ENCODE data around the gene DGKZ.
"Not testable (repeated sequence)": the region's sequence is repeated elsewhere in the genome, so short reads cannot be mapped to it uniquely, and the experiment has no call there.

Gene DGKZ

GRCh38 chr11:46363455-46364005, 16.3 kb downstream of the DGKZ start:
- H3K27me3 Mint-ChIP-seq = no peaks in the 10 kb centered on the region
- H3K9me3 Mint-ChIP-seq = no peaks in the 10 kb centered on the region
- no peak for DNase-seq
- peak overlapping the region; percentile 96 for H3K27ac Mint-ChIP-seq
- no peak overlapping the region for H3K4me3 Mint-ChIP-seq
- H3K4me1 Mint-ChIP-seq (ENCODE audit: low read depth) = peaks cover 75% of the 10 kb centered on the region
- peaks cover 41% of the 10 kb centered on the region for H3K36me3 Mint-ChIP-seq (ENCODE audit: low read depth)

DNA sequence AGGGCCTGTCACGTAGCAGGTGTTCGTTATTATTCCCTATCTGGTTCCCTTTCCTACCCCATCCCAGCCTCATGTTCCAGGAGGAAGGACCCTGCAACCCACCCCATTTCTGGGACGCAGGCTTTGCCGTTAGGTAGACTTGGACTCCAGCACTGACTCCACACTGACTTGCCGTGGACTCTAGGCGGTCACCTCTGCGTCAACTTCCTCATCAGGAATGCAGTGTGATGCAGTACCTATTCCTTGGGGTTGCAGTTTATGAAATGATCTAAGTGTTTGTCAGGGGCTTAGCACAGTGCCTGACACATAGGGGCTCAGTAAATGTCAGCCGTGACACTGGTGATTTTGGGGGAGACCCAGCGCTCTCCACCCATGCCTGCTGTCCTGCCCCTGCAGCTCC, 16.8 kb downstream of the DGKZ start:
- Mint-ChIP-seq H3K4me3 (no peak overlapping the region), H3K4me1 (ENCODE audit: low read depth) (peaks cover 72% of the 10 kb centered on the region), H3K27me3 (no peaks in the 10 kb centered on the region), H3K36me3 (ENCODE audit: low read depth) (peaks cover 47% of the 10 kb centered on the region), H3K9me3 (no peaks in the 10 kb centered on the region), H3K27ac (peak overlapping the region; percentile 96)
- DNase-seq = no peak

DNA sequence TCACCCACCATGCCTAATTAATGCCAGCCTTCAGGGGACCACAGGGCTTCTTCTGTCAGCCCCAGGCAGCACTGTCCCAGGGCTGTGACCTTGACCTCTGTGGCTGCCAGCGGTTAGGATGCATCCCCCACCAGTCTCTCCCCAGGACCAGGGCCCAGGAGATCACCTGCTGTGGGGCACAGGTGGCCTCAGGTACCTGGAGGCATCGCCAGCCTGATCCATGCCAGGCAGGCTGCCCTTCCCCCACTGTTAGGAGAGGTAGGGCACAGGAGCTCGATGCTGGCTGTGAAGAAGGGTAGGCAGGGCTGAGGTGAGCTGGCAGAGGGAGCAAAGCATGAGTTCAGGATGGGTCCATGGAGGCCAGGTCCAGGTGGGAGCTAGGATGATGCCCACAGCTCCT, 17.5 kb downstream of the DGKZ start:
- H3K36me3 Mint-ChIP-seq (ENCODE audit: low read depth) = peaks cover 54% of the 10 kb centered on the region
- peaks cover 77% of the 10 kb centered on the region for H3K4me1 Mint-ChIP-seq (ENCODE audit: low read depth)
- H3K4me3 Mint-ChIP-seq = no peak overlapping the region
- H3K27me3 Mint-ChIP-seq = no peaks in the 10 kb centered on the region
- H3K9me3 Mint-ChIP-seq = no peaks in the 10 kb centered on the region
- DNase-seq = no peak
- H3K27ac Mint-ChIP-seq = peak overlapping the region; percentile 96

- peaks cover 66% of the 10 kb centered on the region for H3K4me1 Mint-ChIP-seq (ENCODE audit: low read depth)
- H3K27ac Mint-ChIP-seq = peak overlapping the region; percentile 96
- H3K36me3 Mint-ChIP-seq (ENCODE audit: low read depth) = peaks cover 64% of the 10 kb centered on the region
- H3K9me3 Mint-ChIP-seq = no peaks in the 10 kb centered on the region
- no peak overlapping the region for H3K4me3 Mint-ChIP-seq
- DNase-seq = no peak
- H3K27me3 Mint-ChIP-seq = no peaks in the 10 kb centered on the region
Observed at GRCh38 chr11:46366260-46366659, 19.0 kb downstream of the DGKZ start.

GRCh38 chr11:46366661-46367161, 19.4 kb downstream of the DGKZ start:
- H3K27me3 Mint-ChIP-seq = no peaks in the 10 kb centered on the region
- H3K36me3 Mint-ChIP-seq (ENCODE audit: low read depth) = peaks cover 68% of the 10 kb centered on the region
- H3K4me1 Mint-ChIP-seq (ENCODE audit: low read depth) = peaks cover 62% of the 10 kb centered on the region
- no peak overlapping the region for H3K4me3 Mint-ChIP-seq
- no peaks in the 10 kb centered on the region for H3K9me3 Mint-ChIP-seq
- peak overlapping the region; percentile 90 for H3K27ac Mint-ChIP-seq
- DNase-seq = no peak

GRCh38 chr11:46367244-46367915, 20.1 kb downstream of the DGKZ start:
- peak overlapping the region; percentile 29 for H3K4me3 Mint-ChIP-seq
- no peaks in the 10 kb centered on the region for H3K9me3 Mint-ChIP-seq
- H3K27ac Mint-ChIP-seq = peak overlapping the region; percentile 90

DNA sequence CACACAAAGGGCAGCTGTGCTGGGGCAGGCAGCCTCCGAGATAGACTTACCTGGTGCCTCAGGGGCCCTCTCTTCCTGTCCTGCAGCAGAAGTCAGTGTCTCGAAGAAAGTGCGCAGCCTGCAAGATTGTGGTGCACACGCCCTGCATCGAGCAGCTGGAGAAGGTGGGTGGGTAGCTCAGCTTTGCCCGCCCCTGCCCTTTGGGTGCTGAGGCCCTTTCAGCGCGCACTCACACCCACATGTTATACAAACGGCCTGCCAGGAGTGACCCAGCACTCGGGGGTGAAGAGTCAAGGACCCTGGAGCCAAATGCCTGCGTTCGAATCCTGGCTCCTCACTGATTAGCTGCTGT, 20.6 kb downstream of the DGKZ start:
- H3K27ac Mint-ChIP-seq = peak overlapping the region; percentile 76
- H3K27me3 Mint-ChIP-seq = no peaks in the 10 kb centered on the region
- no peak for DNase-seq
- peaks cover 50% of the 10 kb centered on the region for H3K4me1 Mint-ChIP-seq (ENCODE audit: low read depth)
- H3K4me3 Mint-ChIP-seq = no peak overlapping the region
- no peaks in the 10 kb centered on the region for H3K9me3 Mint-ChIP-seq
- peaks cover 73% of the 10 kb centered on the region for H3K36me3 Mint-ChIP-seq (ENCODE audit: low read depth)

More at GRCh38 chr11:46367244-46367915, 20.1 kb downstream of the DGKZ start:
- DNase-seq = peak; percentile 86
- Mint-ChIP-seq H3K36me3 (ENCODE audit: low read depth) (peaks cover 74% of the 10 kb centered on the region), H3K4me1 (ENCODE audit: low read depth) (peaks cover 55% of the 10 kb centered on the region), H3K27me3 (no peaks in the 10 kb centered on the region)

- Mint-ChIP-seq H3K4me1 (ENCODE audit: low read depth) (peaks cover 39% of the 10 kb centered on the region), H3K27me3 (no peaks in the 10 kb centered on the region), H3K4me3 (no peak overlapping the region), H3K9me3 (no peaks in the 10 kb centered on the region), H3K27ac (peak overlapping the region; percentile 76), H3K36me3 (ENCODE audit: low read depth) (peaks cover 74% of the 10 kb centered on the region)
- peak; percentile 74 for DNase-seq
Observed at GRCh38 chr11:46369458-46370152, 22.3 kb downstream of the DGKZ start.

DNA sequence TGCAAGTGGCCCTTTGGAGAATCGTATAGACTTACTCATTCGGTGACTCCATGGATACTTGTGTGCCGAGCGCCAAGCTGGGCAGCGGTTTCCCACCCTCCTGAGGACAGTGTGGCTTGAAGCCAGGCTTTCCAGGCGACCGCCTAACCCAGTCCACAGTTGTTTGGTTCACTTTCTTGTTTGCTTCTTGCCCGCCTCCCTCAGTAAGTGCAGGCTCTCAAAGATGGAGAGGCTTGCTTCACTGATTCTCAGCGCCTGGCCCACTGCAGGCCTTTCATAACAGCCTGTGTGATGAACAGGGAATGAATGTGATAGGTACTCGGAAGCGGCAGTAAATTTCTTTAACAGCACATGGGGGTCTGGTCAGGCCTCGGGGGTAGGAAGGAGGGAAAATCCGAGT, 23.0 kb downstream of the DGKZ start:
- no peak overlapping the region for H3K4me3 Mint-ChIP-seq
- DNase-seq = no peak
- H3K27me3 Mint-ChIP-seq = no peaks in the 10 kb centered on the region
- no peaks in the 10 kb centered on the region for H3K9me3 Mint-ChIP-seq
- H3K27ac Mint-ChIP-seq = peak overlapping the region; percentile 71
- H3K36me3 Mint-ChIP-seq (ENCODE audit: low read depth) = peaks cover 74% of the 10 kb centered on the region
- peaks cover 32% of the 10 kb centered on the region for H3K4me1 Mint-ChIP-seq (ENCODE audit: low read depth)

GRCh38 chr11:46371262-46371661, 24.0 kb downstream of the DGKZ start:
- not testable (repeated sequence) for H3K9me3 Mint-ChIP-seq, H3K4me3 Mint-ChIP-seq, H3K27ac Mint-ChIP-seq, H3K27me3 Mint-ChIP-seq, DNase-seq
- Mint-ChIP-seq H3K4me1 (ENCODE audit: low read depth) (peaks cover 24% of the 10 kb centered on the region), H3K36me3 (ENCODE audit: low read depth) (peaks cover 81% of the 10 kb centered on the region)

- DNase-seq = no peak
- peak overlapping the region; percentile 76 for H3K27ac Mint-ChIP-seq
- peaks cover 19% of the 10 kb centered on the region for H3K4me1 Mint-ChIP-seq (ENCODE audit: low read depth)
- no peaks in the 10 kb centered on the region for H3K9me3 Mint-ChIP-seq
- no peak overlapping the region for H3K4me3 Mint-ChIP-seq
- peaks cover 87% of the 10 kb centered on the region for H3K36me3 Mint-ChIP-seq (ENCODE audit: low read depth)
- H3K27me3 Mint-ChIP-seq = no peaks in the 10 kb centered on the region
Observed at GRCh38 chr11:46372086-46372485, 24.8 kb downstream of the DGKZ start.

GRCh38 chr11:46372501-46372900, 25.2 kb downstream of the DGKZ start:
- Mint-ChIP-seq H3K27ac (peak overlapping the region; percentile 76), H3K4me1 (ENCODE audit: low read depth) (peaks cover 15% of the 10 kb centered on the region), H3K36me3 (ENCODE audit: low read depth) (peaks cover 91% of the 10 kb centered on the region)
- not testable (repeated sequence) for H3K9me3 Mint-ChIP-seq, H3K27me3 Mint-ChIP-seq, DNase-seq, H3K4me3 Mint-ChIP-seq

GRCh38 chr11:46373787-46374740, 26.8 kb downstream of the DGKZ start:
- peaks cover 8% of the 10 kb centered on the region for H3K4me1 Mint-ChIP-seq (ENCODE audit: low read depth)
- no peak overlapping the region for H3K27ac Mint-ChIP-seq
- no peaks in the 10 kb centered on the region for H3K27me3 Mint-ChIP-seq
- no peak for DNase-seq
- H3K36me3 Mint-ChIP-seq (ENCODE audit: low read depth) = peaks cover 92% of the 10 kb centered on the region
- H3K4me3 Mint-ChIP-seq = no peak overlapping the region
- no peaks in the 10 kb centered on the region for H3K9me3 Mint-ChIP-seq

DNA sequence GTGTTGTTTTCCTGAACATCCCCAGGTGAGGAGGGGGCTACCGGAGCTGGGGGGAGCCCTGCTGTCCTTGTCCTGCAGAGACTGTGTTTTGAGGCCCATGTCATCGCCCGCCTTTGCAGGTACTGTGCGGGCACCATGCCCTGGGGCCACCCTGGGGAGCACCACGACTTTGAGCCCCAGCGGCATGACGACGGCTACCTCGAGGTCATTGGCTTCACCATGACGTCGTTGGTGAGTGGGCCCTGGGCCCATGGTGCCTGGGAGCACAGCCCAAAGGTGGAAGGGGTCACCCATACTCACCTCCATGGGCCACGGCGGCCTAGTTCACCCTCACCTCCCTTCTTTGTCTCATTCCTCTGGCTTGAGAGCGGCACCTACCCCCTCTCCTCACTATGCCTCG, 27.6 kb downstream of the DGKZ start:
- peaks cover 88% of the 10 kb centered on the region for H3K36me3 Mint-ChIP-seq (ENCODE audit: low read depth)
- H3K4me1 Mint-ChIP-seq (ENCODE audit: low read depth) = peaks cover 5% of the 10 kb centered on the region
- no peaks in the 10 kb centered on the region for H3K9me3 Mint-ChIP-seq
- peak overlapping the region; percentile 38 for H3K27ac Mint-ChIP-seq
- H3K4me3 Mint-ChIP-seq = no peak overlapping the region
- no peaks in the 10 kb centered on the region for H3K27me3 Mint-ChIP-seq
- no peak for DNase-seq

All from activated T-cell treated with anti-CD3 and anti-CD28 coated beads, Interleukin-2, amount 50 U/mL, for 24 hours (primary cell).